GM12878 (cell line): ENCODE data around the gene PPFIA4.

ENCODE experiments used
- HDAC2 ChIP-seq: fragments of 200-600 bp; sonication (generic); IDR thresholded peaks from 2 replicates; pipeline ENCODE4 v1.6.1; 2017
- RAD21 ChIP-seq: IDR thresholded peaks from 2 replicates; pipeline ENCODE4 v1.6.1; 2011; ENCODE audit warnings: mild to moderate bottlenecking, low read depth, low read length, moderate library complexity; ENCODE audit not compliant: insufficient read depth
- RFX5 ChIP-seq: IDR thresholded peaks from 2 replicates; pipeline ENCODE4 v1.6.1; 2011; ENCODE audit warnings: low read depth, low read length, improper control_type of control experiment

DNA sequence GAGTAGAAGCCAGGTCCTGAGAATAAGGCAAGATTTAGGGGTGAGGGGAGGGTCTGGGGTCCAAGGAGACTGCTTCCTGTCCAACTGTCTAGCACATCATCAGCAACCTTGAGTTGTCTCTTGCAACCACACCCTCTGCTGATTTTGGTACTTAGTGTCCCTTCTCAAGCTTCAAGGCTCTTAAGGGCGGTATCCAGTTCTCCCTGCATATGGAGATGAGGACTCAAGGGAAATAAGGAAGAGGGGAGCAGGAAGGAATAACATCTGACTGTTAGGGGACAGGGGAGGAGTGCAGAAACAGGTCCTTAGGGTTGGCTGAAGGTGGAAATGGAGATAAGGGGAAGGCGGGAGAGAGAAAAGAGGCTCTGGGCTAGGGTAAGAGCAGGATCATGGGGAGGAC is 47.2 kb downstream of the PPFIA4 start:
- TF ChIP-seq RAD21 (no peak), RFX5 (no peak), HDAC2 (no peak)
